B cell (primary cell): ENCODE measurements around the gene ATOSB. TPM values are rescaled to one million over a fixed set of nuclear protein-coding genes. Genes with fewer than 3 reads are reported as not detected.

Source experiments
- ATAC-seq: fragments of 200-7000 bp; cut with Tn5 transposase; one replicate; pipeline ENCODE4 v1.10.0; 2021; ENCODE audit warnings: low read depth, mild to moderate bottlenecking, moderate number of reproducible peaks, moderate library complexity
- CTCF ChIA-PET: fragments of 350-600 bp; sonication (Branson Sonifier 250); formaldehyde crosslinking; loops from one replicate; lab custom pipeline; 2021; ENCODE audit warnings: antibody characterized with exemption, inconsistent platforms; lab: Charles Lee
- POLR2A ChIA-PET: fragments of 350-600 bp; sonication (Branson Sonifier 250); formaldehyde crosslinking; loops from one replicate; lab custom pipeline; 2021; ENCODE audit warnings: antibody characterized with exemption; lab: Charles Lee
- DNase-seq: peaks from one replicate; pipeline ENCODE4 v3.0.0; 2013
- H2AFZ ChIP-seq: 2 replicates; pipeline ENCODE4 v1.6.1; 2012; ENCODE audit warnings: mild to moderate bottlenecking, low read depth, low read length; ENCODE audit not compliant: insufficient read depth, poor library complexity, severe bottlenecking
- H3K27ac ChIP-seq, 2 donors: 1 replicate in 1 of 2; 2 replicates in 1 of 2; pipeline ENCODE4 v1.5.1; 2012 to 2013; ENCODE audit warnings: low read length in 2 of 2, mild to moderate bottlenecking in 2 of 2, moderate library complexity in 1 of 2
- H3K27me3 ChIP-seq, 4 experiments: fragments of 200-600 bp in 1 of 4; sonication (generic) in 1 of 4; replicated peaks in 1 of 4; 1 replicate in 2 of 4; 2 replicates in 2 of 4; pipeline versions ENCODE4 v1.6.1 to v1.7.0; 2013 to 2016; ENCODE audit warnings: low read length in 3 of 4, mild to moderate bottlenecking in 2 of 4, mixed read lengths in 1 of 4, moderate library complexity in 1 of 4; ENCODE audit not compliant: insufficient read depth in 4 of 4, control insufficient read depth in 3 of 4; ENCODE audit errors: control extremely low read depth in 1 of 4
- H3K36me3 ChIP-seq, 2 experiments: replicated peaks in 1 of 2; 1 replicate in 1 of 2; 2 replicates in 1 of 2; pipeline versions ENCODE4 v1.6.1 to v1.7.1; 2013; ENCODE audit warnings: low read length in 1 of 2; ENCODE audit not compliant: insufficient read depth in 2 of 2, control insufficient read depth in 1 of 2; ENCODE audit errors: control extremely low read depth in 1 of 2, extremely low read depth in 1 of 2
- H3K4me1 ChIP-seq, 2 donors: fragments of 200-600 bp in 1 of 2; sonication (generic) in 1 of 2; 1 replicate in 1 of 2; 2 replicates in 1 of 2; pipeline versions ENCODE4 v1.5.1 to v1.6.1; 2013 to 2017; ENCODE audit warnings: low read length in 2 of 2; ENCODE audit not compliant: control insufficient read depth in 2 of 2, insufficient read depth in 2 of 2
- H3K4me2 ChIP-seq: replicated peaks from 2 replicates; pipeline ENCODE3; 2012; ENCODE audit warnings: mild to moderate bottlenecking, low read depth, low read length; ENCODE audit not compliant: poor library complexity, severe bottlenecking
- H3K4me3 ChIP-seq, 5 experiments: fragments of 200-600 bp in 1 of 5; sonication (generic) in 1 of 5; 1 replicate in 3 of 5; 2 replicates in 2 of 5; pipeline versions ENCODE4 v1.5.1 to v1.7.0; 2011 to 2016; ENCODE audit warnings: low read length in 4 of 5, mild to moderate bottlenecking in 4 of 5, low read depth in 2 of 5, control low read depth in 1 of 5, moderate library complexity in 1 of 5; ENCODE audit not compliant: insufficient read depth in 1 of 5; ENCODE audit errors: control extremely low read depth in 1 of 5, extremely low read depth in 1 of 5
- H3K79me2 ChIP-seq: fragments of 200-600 bp; sonication (generic); one replicate; pipeline ENCODE4 v1.6.0; 2016; ENCODE audit warnings: low read length; ENCODE audit not compliant: control insufficient read depth, insufficient read depth
- H3K9ac ChIP-seq: fragments of 200-600 bp; sonication (generic); 2 replicates; pipeline ENCODE4 v1.6.1; 2017; ENCODE audit warnings: mild to moderate bottlenecking, low read length, moderate library complexity
- H3K9me3 ChIP-seq, 3 donors: one replicate each; pipeline versions ENCODE4 v1.6.1 to v1.7.1; 2013; ENCODE audit warnings: low read length in 2 of 3; ENCODE audit not compliant: control insufficient read depth in 2 of 3, insufficient read depth in 1 of 3; ENCODE audit errors: control extremely low read depth in 1 of 3
- H4K20me1 ChIP-seq: 2 replicates; pipeline ENCODE4 v1.6.0; 2012; ENCODE audit warnings: mild to moderate bottlenecking, low read length; ENCODE audit not compliant: insufficient read depth, control insufficient read depth, poor library complexity, severe bottlenecking
- H3K27ac Mint-ChIP-seq: one replicate; pipeline ENCODE4 v1.8.0; 2021; ENCODE audit warnings: mixed read lengths
- H3K27me3 Mint-ChIP-seq: one replicate; pipeline ENCODE4 v1.8.0; 2021; ENCODE audit warnings: mixed read lengths
- H3K4me1 Mint-ChIP-seq: one replicate; pipeline ENCODE4 v1.8.0; 2021; ENCODE audit warnings: mixed read lengths
- H3K4me3 Mint-ChIP-seq: one replicate; pipeline ENCODE4 v1.8.0; 2021; ENCODE audit warnings: mixed read lengths
- H3K9me3 Mint-ChIP-seq: one replicate; pipeline ENCODE4 v1.8.0; 2022; ENCODE audit warnings: mixed read lengths; ENCODE audit not compliant: insufficient read depth
- EZH2 ChIP-seq: IDR thresholded peaks from 2 replicates; pipeline ENCODE4 v1.6.1; 2012; ENCODE audit warnings: borderline replicate concordance, low read depth, mild to moderate bottlenecking, moderate library complexity, low read length; ENCODE audit not compliant: insufficient read depth, poor library complexity, severe bottlenecking
- WGBS: methylation state at CpG from one replicate; pipeline ENCODE4 v1.1.5; 2013; ENCODE audit warnings: missing lambda C conversion rate; ENCODE audit not compliant: insufficient coverage; 5-methylcytosine and 5-hydroxymethylcytosine counted together
- intact Hi-C: fragments of 100-400 bp; cut with micrococcal nuclease; formaldehyde crosslinking; loops from one replicate; pipeline ENCODE4 v1.10.0; 2022
- polyA plus RNA-seq: library from polyadenylated mRNA; depleted of rRNA; stranded (reverse); fragments of >200 nt; gene quantifications from 2 replicates; pipeline ENCODE4 v1.2.3, GENCODE V29; 2012
- total RNA-seq, 2 donors: library from RNA; stranded (reverse); fragments of 120-200 nt in 1 of 2; gene quantifications; 1 replicate in 1 of 2; 2 replicates in 1 of 2; pipeline versions ENCODE4 v1.2.3 to v1.2.4, GENCODE V29; 2013 to 2022
- TF ChIP-seq, protein P1 (sequence below): fragments of 200-600 bp; IDR thresholded peaks from one replicate; pipeline ENCODE4 v1.8.0; 2022; ENCODE audit warnings: antibody characterized with exemption, mild to moderate bottlenecking

ATOSB gene
- total and polyA plus RNA-seq, 2 donors (not counting 1 experiment from before 2014, with no cell fraction given): 6.5 to 9.4 TPM

DNA sequence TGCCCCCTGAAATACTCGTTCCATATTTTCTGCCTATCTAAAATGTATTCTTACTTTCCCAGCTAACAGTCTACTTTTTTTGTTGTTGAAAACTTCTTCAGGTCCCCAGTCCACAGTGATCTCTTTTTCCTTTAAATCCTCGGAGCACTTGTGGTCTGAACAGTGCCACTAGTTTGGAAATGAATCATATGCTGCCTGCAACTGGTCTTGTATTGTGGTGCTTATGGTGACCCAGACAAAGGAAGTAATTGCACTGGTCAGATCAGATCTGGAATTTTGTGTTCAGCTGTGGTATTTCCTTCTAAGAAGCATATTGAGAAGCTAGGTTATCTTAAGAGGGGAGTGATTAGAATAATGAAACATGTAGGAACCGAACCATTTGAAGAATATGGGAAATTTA is 49.0 kb upstream of the ATOSB start:
- H3K9me3 Mint-ChIP-seq: no peaks in the 10 kb centered on the region
- H3K27me3 Mint-ChIP-seq: peaks cover 9% of the 10 kb centered on the region
- POLR2A ChIA-PET: no interaction called here
- intact Hi-C loops: no loop called here
- H3K9me3 ChIP-seq: peaks cover 0 to 6% (median 0%) of the 10 kb centered on the region in 3 donors
- no peak overlapping the region for H3K9ac ChIP-seq
- peaks cover 10 to 15% of the 10 kb centered on the region in 2 donors for H3K4me1 ChIP-seq
- H3K27me3 ChIP-seq: peaks cover 0 to 8% (median 4%) of the 10 kb centered on the region in 4 experiments
- DNase-seq (no peak), ATAC-seq (no peak)
- H3K4me3 Mint-ChIP-seq: no peak overlapping the region
- TF ChIP-seq EZH2: no peak
- TF ChIP-seq, protein P1, sequence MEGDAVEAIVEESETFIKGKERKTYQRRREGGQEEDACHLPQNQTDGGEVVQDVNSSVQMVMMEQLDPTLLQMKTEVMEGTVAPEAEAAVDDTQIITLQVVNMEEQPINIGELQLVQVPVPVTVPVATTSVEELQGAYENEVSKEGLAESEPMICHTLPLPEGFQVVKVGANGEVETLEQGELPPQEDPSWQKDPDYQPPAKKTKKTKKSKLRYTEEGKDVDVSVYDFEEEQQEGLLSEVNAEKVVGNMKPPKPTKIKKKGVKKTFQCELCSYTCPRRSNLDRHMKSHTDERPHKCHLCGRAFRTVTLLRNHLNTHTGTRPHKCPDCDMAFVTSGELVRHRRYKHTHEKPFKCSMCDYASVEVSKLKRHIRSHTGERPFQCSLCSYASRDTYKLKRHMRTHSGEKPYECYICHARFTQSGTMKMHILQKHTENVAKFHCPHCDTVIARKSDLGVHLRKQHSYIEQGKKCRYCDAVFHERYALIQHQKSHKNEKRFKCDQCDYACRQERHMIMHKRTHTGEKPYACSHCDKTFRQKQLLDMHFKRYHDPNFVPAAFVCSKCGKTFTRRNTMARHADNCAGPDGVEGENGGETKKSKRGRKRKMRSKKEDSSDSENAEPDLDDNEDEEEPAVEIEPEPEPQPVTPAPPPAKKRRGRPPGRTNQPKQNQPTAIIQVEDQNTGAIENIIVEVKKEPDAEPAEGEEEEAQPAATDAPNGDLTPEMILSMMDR: no peak
- H2AFZ ChIP-seq: no peak overlapping the region
- no peak overlapping the region for H3K27ac ChIP-seq
- WGBS: 80% methylated on average over 3 of the region's 3 CpGs
- no peak overlapping the region for H3K4me3 ChIP-seq
- no peak overlapping the region for H3K27ac Mint-ChIP-seq
- no peaks in the 10 kb centered on the region for H4K20me1 ChIP-seq
- CTCF ChIA-PET: interaction anchor here (0.7 to 1.0 kb wide), 2 partner anchors 9 to 48 kb away, joined by 3 read pairs; no protein-coding TSS in a partner anchor
- no peaks in the 10 kb centered on the region for H3K36me3 ChIP-seq
- H3K4me2 ChIP-seq: no peak overlapping the region
- no peaks in the 10 kb centered on the region for H3K79me2 ChIP-seq
- peaks cover 15% of the 10 kb centered on the region for H3K4me1 Mint-ChIP-seq

- POLR2A ChIA-PET: no interaction called here
- TF ChIP-seq, protein P1: no peak
- TF ChIP-seq EZH2: no peak
- Mint-ChIP-seq H3K4me1 (peaks cover 25% of the 10 kb centered on the region), H3K27me3 (peaks cover 8% of the 10 kb centered on the region), H3K9me3 (no peaks in the 10 kb centered on the region), H3K27ac (no peak overlapping the region), H3K4me3 (no peak overlapping the region)
- Histone ChIP-seq H3K27ac (no peak overlapping the region), H3K4me1 (peaks cover 16 to 28% of the 10 kb centered on the region in 2 donors), H2AFZ (no peak overlapping the region), H3K79me2 (no peaks in the 10 kb centered on the region), H3K4me3 (no peak overlapping the region), H3K9ac (no peak overlapping the region), H3K27me3 (peaks cover 0 to 8% (median 4%) of the 10 kb centered on the region in 4 experiments), H4K20me1 (no peaks in the 10 kb centered on the region), H3K4me2 (no peak overlapping the region), H3K36me3 (no peaks in the 10 kb centered on the region), H3K9me3 (peaks cover 0 to 6% (median 0%) of the 10 kb centered on the region in 3 donors)
- CTCF ChIA-PET: no interaction called here
- no peak for ATAC-seq
- no CpG with 5 or more reads among the region's 3 CpGs for WGBS
- DNase-seq: no peak
- intact Hi-C loops: loop anchor here (2.0 kb wide), 1 partner anchor 47 kb away; no protein-coding TSS in a partner anchor
Observed at GRCh38 chr9:35163413-35163812, 47.8 kb upstream of the ATOSB start.
